ENCODE measurements around the gene INPP5D. TPM values are rescaled to one million over a fixed set of nuclear protein-coding genes. Genes with fewer than 3 reads are reported as not detected.

The INPP5D gene
- total and polyA plus RNA-seq, 2 of the 8 experiments (the other 6 are each of a cell fraction or from before 2014, with no cell fraction given): 4.5 to 7.1 TPM

GRCh38 chr2:233029321-233029720 is 30.8 kb upstream of the INPP5D start:
- H3K4me1 ChIP-seq (replicated peaks in 1 of 4; ENCODE audit: control insufficient read depth in 3 of 4, insufficient read depth in 4 of 4, low read length in 3 of 4): peaks cover 0 to 6% (median 0%) of the 10 kb centered on the region in 4 experiments; a peak in 1 of 7 replicates
- FAIRE-seq: no peak
- H3K9me3 ChIP-seq (ENCODE audit: insufficient read depth in 2 of 2, low read depth in 1 of 2, low read length in 1 of 2): no peaks in the 10 kb centered on the region
- no peak overlapping the region for H4K8ac ChIP-seq (ENCODE audit: extremely low read depth, insufficient read depth, low read length)
- no peak overlapping the region for H2BK20ac ChIP-seq (ENCODE audit: low read length)
- CTCF ChIA-PET (ENCODE audit: partially characterized antibody): interaction anchor here (0.7 to 7.4 kb wide), 39 partner anchors 9 to 273 kb away, joined by 3 to 70 read pairs (median 4); partner anchors contain the start of gene INPP5D
- H2BK12ac ChIP-seq (ENCODE audit: low read depth, low read length): no peak overlapping the region
- no peak overlapping the region for H3K27ac ChIP-seq (ENCODE audit: low read depth, low read length)
- H4K20me1 ChIP-seq (replicated peaks in 1 of 2; ENCODE audit: control insufficient read depth in 1 of 2, insufficient read depth in 2 of 2, low read length in 2 of 2): no peaks in the 10 kb centered on the region
- no peaks in the 10 kb centered on the region for H3K79me2 ChIP-seq (ENCODE audit: control insufficient read depth in 1 of 2, insufficient read depth in 2 of 2, low read length in 2 of 2)
- H3K14ac ChIP-seq (ENCODE audit: insufficient read length): no peak overlapping the region
- no peak overlapping the region for H3K9ac ChIP-seq (replicated peaks in 1 of 4; ENCODE audit: extremely low read depth in 1 of 4, low read depth in 3 of 4, low read length in 3 of 4)
- POLR2A ChIA-PET (ENCODE audit: partially characterized antibody): interaction anchor here (1.1 to 1.5 kb wide), 3 partner anchors 19 to 154 kb away, joined by 3 read pairs; no protein-coding TSS in a partner anchor
- no peaks in the 10 kb centered on the region for H3K27me3 ChIP-seq (replicated peaks in 1 of 4; ENCODE audit: control insufficient read depth in 3 of 4, extremely low read depth in 1 of 4, insufficient read depth in 3 of 4, low read length in 3 of 4)
- H3K36me3 ChIP-seq (ENCODE audit: control insufficient read depth in 2 of 4, insufficient read depth in 4 of 4, low read length in 3 of 4): no peaks in the 10 kb centered on the region
- no peak for DNase-seq (ENCODE audit: low read depth in 1 of 2, low spot score in 2 of 2)
- H2BK15ac ChIP-seq (ENCODE audit: low read length): no peak overlapping the region
- no peak overlapping the region for H2AFZ ChIP-seq (ENCODE audit: low read length)
- H3K23me2 ChIP-seq (ENCODE audit: low read depth, low read length): no peaks in the 10 kb centered on the region
- 90% methylated on average over 9 of the region's 9 CpGs; no CpG with 5 or more reads in 1 of the 2 experiments for WGBS, 2 experiments (ENCODE audit: extremely low coverage in 1 of 2, insufficient coverage in 1 of 2, insufficient read length in 1 of 2, insufficient replicate concordance in 2 of 2, low coverage in 1 of 2, low lambda C conversion rate in 2 of 2, missing lambda C conversion rate in 1 of 2)
- H3K79me1 ChIP-seq (ENCODE audit: low read depth, low read length): no peaks in the 10 kb centered on the region
- no peak overlapping the region for H2BK5ac ChIP-seq (ENCODE audit: low read depth, low read length)
- no peak overlapping the region for H3K18ac ChIP-seq (ENCODE audit: extremely low read depth, low read length)
- no peak overlapping the region for H3K23ac ChIP-seq (ENCODE audit: insufficient read length)
- no peak overlapping the region for H2BK120ac ChIP-seq (replicated peaks; ENCODE audit: low read depth, low read length)
- no peak overlapping the region for H4K5ac ChIP-seq (ENCODE audit: insufficient read length, low read depth, low read length)
- H2AK5ac ChIP-seq (ENCODE audit: low read depth, low read length): no peak overlapping the region
- no peak overlapping the region for H3K4ac ChIP-seq (replicated peaks; ENCODE audit: insufficient read length, low read depth, low read length)
- no peak overlapping the region for H3K4me2 ChIP-seq (ENCODE audit: insufficient read depth in 1 of 2, low read depth in 2 of 2, low read length in 2 of 2)
- no peak overlapping the region for H3K4me3 ChIP-seq (ENCODE audit: extremely low read depth in 1 of 4, insufficient read depth in 2 of 4, low read depth in 3 of 4, low read length in 4 of 4)
- no peak overlapping the region for H3K56ac ChIP-seq (replicated peaks; ENCODE audit: insufficient read length, low read depth, low read length)
- no peak overlapping the region for H4K91ac ChIP-seq (replicated peaks; ENCODE audit: insufficient read length, low read length)
- TF ChIP-seq SP1 (IDR thresholded peaks at IDR 0.05; ENCODE audit: low read depth, low read length) (no peak), E2F6 (IDR thresholded peaks at IDR 0.05) (no peak), NRF1 (IDR thresholded peaks at IDR 0.05; ENCODE audit: low read depth, low read length) (no peak)

Measured in H1 (cell line).